ENCODE results near the gene CD151.

CD151 gene

GRCh38 chr11:844693-845644, 12.2 kb downstream of the CD151 start:
- no peak overlapping the region for H3K4me3 ChIP-seq (ENCODE audit: low read depth, low read length)
- no peak for DNase-seq (ENCODE audit: low read depth)
- no peak for TF ChIP-seq CTCF (IDR thresholded peaks at IDR 0.05; ENCODE audit: insufficient read depth, low read depth, low read length, missing control alignments)

- no peak for DNase-seq (ENCODE audit: low read depth)
- TF ChIP-seq CTCF (IDR thresholded peaks at IDR 0.05; ENCODE audit: insufficient read depth, low read depth, low read length, missing control alignments) = no peak
- no peak overlapping the region for H3K4me3 ChIP-seq (ENCODE audit: low read depth, low read length)
Measured at GRCh38 chr11:845872-846495, 13.2 kb downstream of the CD151 start.

GRCh38 chr11:846496-847098, 13.8 kb downstream of the CD151 start:
- TF ChIP-seq CTCF (IDR thresholded peaks at IDR 0.05; ENCODE audit: insufficient read depth, low read depth, low read length, missing control alignments) = no peak
- no peak overlapping the region for H3K4me3 ChIP-seq (ENCODE audit: low read depth, low read length)
- no peak for DNase-seq (ENCODE audit: low read depth)

- no peak for TF ChIP-seq CTCF (IDR thresholded peaks at IDR 0.05; ENCODE audit: insufficient read depth, low read depth, low read length, missing control alignments)
- H3K4me3 ChIP-seq (ENCODE audit: low read depth, low read length) = no peak overlapping the region
- no peak for DNase-seq (ENCODE audit: low read depth)
Measured at GRCh38 chr11:847876-848275, 15.1 kb downstream of the CD151 start.

GRCh38 chr11:848380-848931, 15.7 kb downstream of the CD151 start:
- TF ChIP-seq CTCF (IDR thresholded peaks at IDR 0.05; ENCODE audit: insufficient read depth, low read depth, low read length, missing control alignments) = peak; percentile 97
- no peak overlapping the region for H3K4me3 ChIP-seq (ENCODE audit: low read depth, low read length)
- peak; percentile 58 for DNase-seq (ENCODE audit: low read depth)

- TF ChIP-seq CTCF (IDR thresholded peaks at IDR 0.05; ENCODE audit: insufficient read depth, low read depth, low read length, missing control alignments) = no peak
- peak overlapping the region; percentile 7; the same call in 1 of the 2 replicates for H3K4me3 ChIP-seq (ENCODE audit: low read depth, low read length)
- no peak for DNase-seq (ENCODE audit: low read depth)
Measured at GRCh38 chr11:849104-849824, 16.5 kb downstream of the CD151 start.

Data from GM12865 (cell line).